GM18907 (cell line): ENCODE results near the gene YPEL3.
"Not testable (repeated sequence)": the region's sequence is repeated elsewhere in the genome, so short reads cannot be mapped to it uniquely, and the experiment has no call there.

ENCODE experiments used
- ATAC-seq: cut with Tn5 transposase; IDR thresholded peaks from one replicate; pipeline ENCODE4 v1.9.1; 2021; ENCODE audit warnings: mild to moderate bottlenecking, moderate library complexity; ENCODE audit not compliant: unreplicated experiment

Gene YPEL3

DNA sequence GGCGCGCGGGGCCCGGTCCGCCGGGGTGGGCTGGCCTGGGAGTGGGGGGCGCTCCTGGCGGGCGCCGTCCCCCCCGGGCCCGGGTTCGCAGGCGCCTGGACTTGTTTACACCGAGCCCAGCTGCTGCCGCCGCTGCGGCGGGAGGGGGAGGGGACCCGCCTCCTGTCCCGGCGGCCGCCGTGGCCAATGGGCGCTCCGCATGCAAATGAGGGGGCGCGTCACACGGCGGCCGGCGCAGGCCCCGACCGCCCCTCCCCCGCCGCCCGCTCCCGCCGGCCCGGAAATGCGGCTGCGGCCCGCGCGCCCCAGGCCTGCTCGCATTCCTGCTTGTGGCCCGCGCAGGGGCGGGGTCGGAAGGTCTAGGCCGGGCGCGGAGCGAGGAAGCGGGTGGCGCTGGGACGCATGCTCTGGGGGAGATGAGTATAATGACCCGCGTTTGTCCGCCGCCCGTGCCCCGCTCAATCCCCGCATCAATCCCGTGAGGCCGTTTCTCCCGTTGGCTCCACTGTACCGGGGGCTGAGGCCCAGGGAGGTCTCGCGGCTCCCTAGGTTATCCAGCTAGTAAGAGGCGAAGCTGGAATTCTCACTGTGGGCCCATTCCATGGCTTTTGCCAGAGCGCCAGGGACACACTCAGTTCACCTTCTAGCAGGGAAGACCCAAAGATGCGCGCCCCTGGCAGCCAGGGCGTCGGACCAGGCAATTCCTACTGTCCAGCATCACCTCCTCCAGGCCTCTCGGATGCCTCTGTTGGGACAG lies at the start of gene YPEL3:
Gene YPEL3, minus strand, starts transcription at position 109 of the 757 bp plus-strand sequence. CDS start 731 bp downstream, outside the sequence.
- ATAC-seq = peak; percentile 46

DNA sequence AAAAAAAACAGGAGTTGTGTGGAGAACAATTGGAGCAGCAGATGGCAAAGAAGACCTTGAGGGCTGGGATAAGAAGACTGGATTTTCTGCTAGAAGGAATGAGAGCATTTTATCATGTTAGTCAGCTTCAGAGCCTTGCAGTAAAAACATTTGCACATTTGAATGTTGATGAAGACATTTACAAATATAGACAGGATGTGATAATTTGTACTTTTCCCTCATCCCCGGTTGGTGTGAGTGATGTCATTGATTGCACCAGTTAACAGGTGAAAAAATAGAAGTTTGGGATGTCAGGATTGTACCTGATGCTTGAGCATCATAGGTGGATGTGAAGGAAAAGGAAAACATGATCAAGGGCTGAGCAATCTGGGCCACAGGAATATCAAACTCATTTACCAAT lies 49.6 kb upstream of the YPEL3 start:
- no peak for ATAC-seq

DNA sequence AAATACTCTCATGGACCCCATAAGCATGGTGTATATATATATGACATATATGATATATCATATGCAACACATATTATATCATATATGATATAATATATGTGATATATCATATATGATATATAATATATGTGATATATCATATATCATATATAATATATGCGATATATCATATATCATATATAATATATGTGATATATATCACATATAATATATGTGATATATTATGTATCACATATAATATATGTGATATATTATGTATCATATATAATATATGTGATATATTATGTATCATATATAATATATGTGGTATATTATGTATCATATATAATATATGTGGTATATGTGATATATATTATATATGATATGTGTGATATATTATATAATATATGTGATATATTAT lies 48.9 kb upstream of the YPEL3 start:
- no peak for ATAC-seq

DNA sequence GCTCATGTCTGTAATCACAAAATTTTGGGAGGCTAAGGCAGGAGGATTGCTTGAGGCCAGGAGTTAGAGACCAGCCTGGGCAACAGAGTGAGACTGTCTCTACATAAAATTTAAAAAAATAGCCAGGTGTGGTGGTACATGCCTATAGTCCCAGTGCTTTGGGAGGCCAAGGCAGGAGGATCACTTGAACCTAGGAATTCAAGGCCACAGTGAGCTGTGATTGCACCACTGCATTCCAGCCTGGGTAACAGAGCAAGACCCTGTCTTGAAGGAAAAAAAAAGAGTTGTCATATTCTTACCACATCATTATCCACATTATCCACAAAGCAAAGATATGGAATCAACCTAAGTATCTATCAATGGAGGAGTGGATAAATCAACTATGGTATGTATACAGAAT lies 48.0 kb upstream of the YPEL3 start:
- no peak for ATAC-seq

DNA sequence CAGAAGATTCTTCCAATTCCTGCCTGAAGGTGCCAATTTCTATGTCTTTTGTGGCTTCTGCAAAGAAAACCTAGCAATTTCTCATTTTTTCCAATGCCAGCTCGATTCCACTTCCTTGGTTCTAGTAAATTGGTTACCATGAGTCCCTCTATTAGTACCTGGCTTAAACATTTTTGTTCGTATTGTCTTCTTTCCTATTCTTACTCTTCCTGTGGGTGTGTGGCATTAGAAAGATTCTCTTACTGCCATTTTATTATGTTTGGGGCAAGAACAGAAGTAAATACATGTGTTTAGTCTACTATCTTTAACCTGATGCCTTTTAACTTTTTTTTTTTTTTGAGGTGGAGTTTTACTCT lies 47.3 kb upstream of the YPEL3 start:
- ATAC-seq = no peak

GRCh38 chr16:30142672-30143346 lies 46.8 kb upstream of the YPEL3 start:
- ATAC-seq = no peak

DNA sequence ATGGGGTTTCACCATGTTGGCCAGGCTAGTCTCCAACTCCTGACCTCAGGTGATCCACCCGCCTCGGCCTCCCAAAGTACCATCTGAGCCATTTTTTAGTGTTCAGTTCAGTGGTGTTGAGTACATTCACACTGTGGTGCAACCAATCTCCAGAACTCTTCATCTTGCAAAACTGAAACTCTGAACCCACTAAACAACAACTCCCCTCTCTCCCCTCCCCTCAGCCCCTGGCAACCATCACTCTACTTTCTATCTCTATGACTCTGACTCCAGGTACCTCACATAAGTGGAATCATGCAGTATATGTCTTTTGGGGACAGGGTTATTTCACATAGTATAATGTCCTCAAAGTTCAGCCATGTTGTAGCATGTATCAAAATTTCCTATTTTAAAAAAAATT lies 45.7 kb upstream of the YPEL3 start:
- no peak for ATAC-seq

GRCh38 chr16:30139583-30140481 lies 43.8 kb upstream of the YPEL3 start:
- no peak for ATAC-seq

DNA sequence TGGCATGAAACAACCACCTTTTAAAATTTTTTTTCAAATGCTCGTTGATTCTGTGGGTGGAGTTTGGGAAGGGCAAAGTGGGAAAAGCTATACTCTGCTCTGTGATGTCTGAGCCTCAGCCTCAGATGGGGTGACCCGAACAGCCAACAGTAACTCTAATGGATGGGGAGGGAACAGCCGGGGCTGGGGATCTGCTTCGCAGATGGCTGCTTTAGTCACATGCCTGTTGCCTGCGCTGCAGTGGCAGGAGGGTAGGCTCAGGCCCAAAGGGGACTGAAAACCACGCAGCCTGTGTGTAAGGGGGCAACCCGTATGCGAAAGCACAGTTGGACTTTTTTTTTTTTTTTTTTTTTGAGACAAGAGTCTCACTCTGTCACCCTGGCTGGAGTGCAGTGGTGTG lies 41.9 kb upstream of the YPEL3 start:
- ATAC-seq = no peak

GRCh38 chr16:30136971-30137605 lies 41.1 kb upstream of the YPEL3 start:
- ATAC-seq = no peak

GRCh38 chr16:30132591-30132990 lies 36.6 kb upstream of the YPEL3 start:
- ATAC-seq = no peak

DNA sequence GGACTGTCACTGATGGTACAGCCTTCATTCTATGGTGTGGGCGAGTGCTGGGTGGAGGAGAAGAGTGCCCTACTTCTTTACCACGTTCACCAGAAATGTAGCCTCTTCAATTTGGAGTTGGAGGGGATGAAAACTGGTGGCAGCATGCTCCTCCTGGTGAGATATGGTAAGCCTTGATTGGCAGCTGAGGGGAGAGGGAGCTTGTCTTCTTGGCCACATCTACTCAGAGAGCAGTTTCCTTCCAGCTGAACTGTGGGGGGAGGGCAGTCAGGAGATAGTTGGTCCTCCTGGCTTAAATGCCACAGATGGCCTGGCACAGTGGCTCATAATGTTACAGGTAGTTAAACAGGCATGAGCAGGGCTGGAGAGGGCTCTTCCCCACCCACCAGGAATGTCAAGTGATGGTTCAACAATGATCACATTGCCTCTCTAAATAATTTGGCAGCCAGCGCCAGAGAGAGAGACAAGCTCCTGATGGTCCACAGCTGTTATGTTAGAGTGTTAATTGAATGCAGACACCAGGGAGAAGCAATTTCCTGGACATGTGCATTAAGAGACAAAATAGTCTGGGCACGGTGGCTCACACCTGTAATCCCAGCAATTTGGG lies 36.0 kb upstream of the YPEL3 start:
- no peak for ATAC-seq

DNA sequence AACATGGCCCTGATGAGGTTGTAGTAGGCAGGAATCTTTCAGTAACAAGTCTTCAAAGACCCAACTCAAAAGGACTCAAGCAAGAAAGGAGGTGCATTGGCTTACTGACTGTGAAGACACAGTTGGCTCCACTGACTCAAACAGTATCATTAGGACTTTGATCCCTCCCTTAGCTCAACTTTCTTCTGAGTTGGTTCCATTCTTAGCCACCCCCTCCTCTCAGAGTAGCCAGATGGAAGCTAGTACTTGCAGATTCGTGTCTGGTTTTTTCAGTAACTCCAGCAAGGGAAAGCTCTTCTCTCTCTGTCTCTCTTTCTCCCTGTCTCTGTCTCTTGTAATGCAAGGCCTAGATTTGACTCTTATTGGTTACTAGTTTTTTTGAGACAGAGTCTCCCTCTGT lies 32.0 kb upstream of the YPEL3 start:
- no peak for ATAC-seq

- not testable (repeated sequence) for ATAC-seq
These were observed 29.7 kb upstream of the YPEL3 start for GRCh38 chr16:30125690-30126089.

GRCh38 chr16:30124985-30125379 lies 29.0 kb upstream of the YPEL3 start:
- no peak for ATAC-seq

- ATAC-seq = peak; percentile 5
These were observed 26.7 kb upstream of the YPEL3 start for GRCh38 chr16:30122604-30123160.

DNA sequence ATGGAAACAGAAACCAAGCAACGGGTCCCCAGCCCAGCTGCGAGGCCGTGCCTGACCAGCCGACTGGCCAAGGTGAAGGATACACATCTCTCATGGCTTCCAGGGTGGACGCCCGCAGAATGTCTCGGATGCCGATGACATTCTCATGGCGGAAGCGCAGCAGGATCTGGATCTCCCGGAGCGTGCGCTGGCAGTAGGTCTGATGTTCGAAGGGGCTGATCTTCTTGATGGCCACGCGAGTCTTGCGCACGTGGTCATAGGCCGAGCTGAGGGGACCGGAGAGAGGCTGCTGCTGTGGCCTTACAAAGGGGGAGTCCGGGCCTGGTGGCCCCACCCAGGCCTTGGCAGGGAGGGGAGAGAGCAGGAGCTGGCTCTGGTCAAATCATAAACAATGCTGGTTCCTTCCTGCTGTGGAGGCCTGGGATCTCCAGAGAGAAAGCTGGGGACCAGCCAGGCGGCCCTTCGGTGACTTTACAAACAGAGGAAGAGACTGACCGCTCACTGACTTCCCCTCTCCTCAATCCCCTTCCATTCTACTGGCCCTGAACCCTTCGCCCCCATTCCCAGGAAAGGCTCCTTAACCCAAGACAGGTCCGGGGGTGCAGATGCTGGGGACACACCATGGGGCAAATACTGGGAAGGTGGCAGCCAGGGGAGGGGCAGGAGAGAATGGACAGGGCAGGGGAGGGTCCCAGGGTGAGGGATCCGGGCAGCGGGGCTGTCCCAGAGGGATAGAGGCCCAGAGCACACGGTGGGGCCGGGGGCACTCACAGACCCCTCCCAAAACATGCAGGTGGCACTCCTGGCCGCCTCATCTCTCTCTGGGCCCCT lies 25.9 kb upstream of the YPEL3 start:
- no peak for ATAC-seq

DNA sequence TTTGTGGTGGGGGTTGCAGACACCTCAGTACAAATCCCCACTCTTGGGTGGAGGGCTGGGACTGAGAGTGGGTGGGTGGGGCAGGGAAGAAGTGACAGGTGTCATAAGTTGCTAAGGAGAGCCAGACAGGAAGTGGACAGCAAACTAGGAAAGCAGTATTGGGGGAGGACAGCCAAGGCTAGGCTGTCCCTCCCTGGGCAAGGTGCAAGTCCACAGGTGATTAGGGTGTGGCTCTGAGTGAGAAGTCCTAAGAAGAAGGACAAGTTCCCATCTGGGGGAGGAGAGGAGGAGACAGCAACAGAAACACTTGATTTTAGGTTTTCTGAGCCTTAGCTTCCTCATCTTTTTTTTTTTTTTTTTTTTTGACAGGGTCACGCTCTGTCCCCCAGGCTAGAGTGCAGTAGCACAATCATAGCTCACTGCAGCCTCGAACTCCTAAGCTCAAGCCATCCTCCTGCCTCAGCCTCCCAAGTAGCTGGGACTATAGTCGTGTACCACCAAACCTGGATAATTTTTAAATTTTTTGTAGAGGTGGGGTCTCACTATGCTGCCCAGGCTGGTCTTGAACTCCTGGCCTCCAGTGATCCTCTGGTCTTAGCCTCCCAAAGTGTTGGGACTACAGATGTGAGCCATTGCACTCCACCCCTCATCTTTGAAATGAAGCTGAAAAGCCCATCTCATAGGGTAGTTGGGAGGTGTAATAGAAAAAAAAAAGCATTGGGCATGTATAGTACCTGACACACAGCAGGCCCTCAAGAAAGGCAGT lies 24.5 kb upstream of the YPEL3 start:
- ATAC-seq = no peak

- no peak for ATAC-seq
These were observed 23.4 kb upstream of the YPEL3 start for GRCh38 chr16:30119428-30119827.
